HepG2 (cell line): Measurements from ENCODE around the gene NDUFAF8. TPM values are rescaled to one million over a fixed set of nuclear protein-coding genes. Genes with fewer than 3 reads are reported as not detected.

ENCODE experiments used
- ATAC-seq: fragments of 200-7000 bp; cut with Tn5 transposase; 3 replicates; pipeline ENCODE4 v1.9.1; 2020; ENCODE audit warnings: mild to moderate bottlenecking, moderate library complexity
- BruUV-seq: library from RNA; stranded (reverse); fragments of 400-500 nt; replicated peaks from 2 replicates; lab custom pipeline; 2021; lab: Mats Ljungman, UMichigan
- CTCF ChIA-PET: fragments of 300-600 bp; formaldehyde crosslinking; extraction: SDS; loops from one replicate; lab custom pipeline; 2021; ENCODE audit warnings: low total read pairs, inconsistent platforms, low intra/inter-chr PET ratio; lab: Yijun Ruan, JAX
- POLR2A ChIA-PET: fragments of 350-600 bp; sonication (Branson Sonifier 250); formaldehyde crosslinking; loops from one replicate; lab custom pipeline; 2020; ENCODE audit warnings: antibody characterized with exemption, inconsistent platforms; lab: Yijun Ruan, JAX
- DNase-seq: peaks from one replicate; pipeline ENCODE4 v3.0.0-alpha.2; 2015; ENCODE audit warnings: low spot score
- FAIRE-seq: peaks from 3 replicates; lab custom pipeline; 2011; peaks lifted over from hg19 to GRCh38; lab: Jason Lieb, UNC
- H2AFZ ChIP-seq: one replicate; pipeline ENCODE4 v1.6.1; 2011; ENCODE audit warnings: low read length, inconsistent platforms
- H3K27ac ChIP-seq: fragments of 300-600 bp; 3 replicates; pipeline ENCODE4 v1.8.0; 2011; ENCODE audit warnings: mixed run types, mild to moderate bottlenecking, mixed read lengths, low read length, inconsistent platforms; ENCODE audit not compliant: insufficient read depth; ENCODE audit errors: extremely low read length
- H3K27me3 ChIP-seq, 2 experiments: fragments of 200-600 bp in 1 of 2; 2 replicates in 1 of 2; 3 replicates in 1 of 2; pipeline versions ENCODE4 v1.6.0 to v1.8.0; 2011; ENCODE audit warnings: low read length in 2 of 2, mild to moderate bottlenecking in 2 of 2, moderate library complexity in 2 of 2, inconsistent platforms in 1 of 2; ENCODE audit not compliant: insufficient read depth in 2 of 2, control insufficient read depth in 1 of 2
- H3K36me3 ChIP-seq, 2 experiments: fragments of 200-600 bp in 1 of 2; replicated peaks in 1 of 2; 2 replicates in 1 of 2; 3 replicates in 1 of 2; pipeline versions ENCODE4 v1.5.1 to v1.8.0; 2011; ENCODE audit warnings: low read length in 2 of 2, inconsistent platforms in 1 of 2; ENCODE audit not compliant: insufficient read depth in 2 of 2, control insufficient read depth in 1 of 2
- H3K4me1 ChIP-seq: 2 replicates; pipeline ENCODE4 v1.5.1; 2012; ENCODE audit warnings: low read length, inconsistent platforms; ENCODE audit not compliant: insufficient read depth
- H3K4me2 ChIP-seq: 2 replicates; pipeline ENCODE4 v1.6.0; 2011; ENCODE audit warnings: low read depth, low read length, inconsistent platforms
- H3K4me3 ChIP-seq, 3 experiments: fragments of 200-600 bp in 1 of 3; sonication (generic), shearing (Covaris generic) in 1 of 3; replicated peaks in 1 of 3; 2 replicates each; pipeline ENCODE4 v1.5.1; 2011 to 2016; ENCODE audit warnings: low read length in 3 of 3, inconsistent platforms in 2 of 3, low read depth in 2 of 3, mild to moderate bottlenecking in 2 of 3, control low read depth in 1 of 3, mixed read lengths in 1 of 3; ENCODE audit not compliant: insufficient read depth in 1 of 3
- H3K79me2 ChIP-seq: one replicate; pipeline ENCODE4 v1.6.1; 2011; ENCODE audit warnings: low read length, inconsistent platforms; ENCODE audit not compliant: insufficient read depth
- H3K9ac ChIP-seq: 2 replicates; pipeline ENCODE4 v1.6.0; 2011; ENCODE audit warnings: mild to moderate bottlenecking, low read depth, low read length, inconsistent platforms; ENCODE audit not compliant: insufficient read depth
- H3K9me3 ChIP-seq: 2 replicates; pipeline ENCODE4 v1.5.1; 2012; ENCODE audit warnings: mild to moderate bottlenecking, low read length
- H4K20me1 ChIP-seq: 2 replicates; pipeline ENCODE4 v1.6.0; 2011; ENCODE audit warnings: inconsistent platforms, mild to moderate bottlenecking, low read length, moderate library complexity; ENCODE audit not compliant: insufficient read depth
- CENPX ChIP-seq: sonication (generic); formaldehyde crosslinking; IDR thresholded peaks from 2 replicates; pipeline ENCODE4 v1.9.0; 2021; ENCODE audit warnings: mild to moderate bottlenecking, missing genetic modification reagents, moderate library complexity
- GZF1 ChIP-seq: sonication (generic); formaldehyde crosslinking; IDR thresholded peaks from 2 replicates; pipeline ENCODE4 v1.5.1; 2020; ENCODE audit warnings: mild to moderate bottlenecking, missing genetic modification reagents
- HNF4A ChIP-seq: sonication (generic); formaldehyde crosslinking; IDR thresholded peaks from 2 replicates; pipeline ENCODE4 v1.4.0; 2020; ENCODE audit warnings: missing genetic modification reagents
- NFAT5 ChIP-seq: sonication (generic); formaldehyde crosslinking; IDR thresholded peaks from 2 replicates; pipeline ENCODE4 v1.4.0; 2020; ENCODE audit warnings: missing genetic modification reagents
- SATB2 ChIP-seq: sonication (generic); formaldehyde crosslinking; IDR thresholded peaks from 2 replicates; pipeline ENCODE4 v1.5.0; 2020; ENCODE audit warnings: missing genetic modification reagents
- SP4 ChIP-seq: sonication (generic); formaldehyde crosslinking; IDR thresholded peaks from 2 replicates; pipeline ENCODE4 v1.8.1; 2023; ENCODE audit warnings: mild to moderate bottlenecking, missing genetic modification reagents
- ZNF225 ChIP-seq: sonication (generic); formaldehyde crosslinking; IDR thresholded peaks from 2 replicates; pipeline ENCODE4 v1.4.0; 2020; ENCODE audit warnings: mild to moderate bottlenecking, missing genetic modification reagents
- ZNF337 ChIP-seq: sonication (generic); formaldehyde crosslinking; IDR thresholded peaks from 2 replicates; pipeline ENCODE4 v1.5.1; 2020; ENCODE audit warnings: missing genetic modification reagents, low read depth, mild to moderate bottlenecking, borderline replicate concordance
- ZNF569 ChIP-seq: sonication (generic); formaldehyde crosslinking; IDR thresholded peaks from 2 replicates; pipeline ENCODE4 v1.5.0; 2020; ENCODE audit warnings: mild to moderate bottlenecking, missing genetic modification reagents, moderate library complexity, borderline replicate concordance
- ZNF816 ChIP-seq: sonication (generic); formaldehyde crosslinking; IDR thresholded peaks from 2 replicates; pipeline ENCODE4 v1.8.0; 2022; ENCODE audit warnings: missing genetic modification reagents, mild to moderate bottlenecking, borderline replicate concordance
- WGBS: methylation state at CpG from one replicate; pipeline ENCODE4 v1.1.6; 2017; ENCODE audit warnings: low lambda C conversion rate; 5-methylcytosine and 5-hydroxymethylcytosine counted together
- in situ Hi-C: cut with HindIII; loops from 2 replicates; pipeline ENCODE4 v1.10.0; 2017; ENCODE audit warnings: low pct_unique_long_range_greater_than_20kb; ENCODE audit not compliant: extremely low pct_ligation_motif_present
- intact Hi-C: fragments of 100-400 bp; cut with micrococcal nuclease; formaldehyde crosslinking; loops from one replicate; pipeline ENCODE4 v1.10.0; 2022; ENCODE audit not compliant: unreplicated experiment
- polyA plus RNA-seq, 8 experiments: library from polyadenylated mRNA; depleted of rRNA in 3 of 8; stranded (reverse) in 7 of 8; unstranded in 1 of 8; fragments of >200 nt; fragmentation: Illumina TruSeq in 4 of 8; extraction: Trizol in 4 of 8; gene quantifications; 2 replicates each; pipeline versions ENCODE4 v1.2.1 to v1.2.3, GENCODE V29; 2011 to 2016; ENCODE audit warnings: low read depth in 4 of 8, missing spikeins in 1 of 8, mixed read lengths in 1 of 8; ENCODE audit not compliant: insufficient read depth in 1 of 8
- total RNA-seq, 5 experiments: library from RNA; depleted of rRNA; stranded (reverse); fragments of >200 nt; fragmentation: Illumina TruSeq; extraction: Trizol; gene quantifications; 2 replicates each; pipeline ENCODE4 v1.2.3, GENCODE V29; 2016; ENCODE audit warnings: low read depth in 1 of 5
- TF ChIP-seq, protein P1 (sequence below): IDR thresholded peaks from 2 replicates; pipeline ENCODE4 v1.6.1; 2016; ENCODE audit warnings: control low read depth

Gene NDUFAF8
- total and polyA plus RNA-seq, 2 of the 13 experiments (the other 11 are each of a cell fraction or from before 2014, with no cell fraction given): 75.6 to 233 TPM

GRCh38 chr17:81208651-81209050, 30.5 kb upstream of the NDUFAF8 start:
- H3K27ac ChIP-seq: no peak overlapping the region
- no peak overlapping the region for H3K9ac ChIP-seq
- H3K4me1 ChIP-seq: no peaks in the 10 kb centered on the region
- in situ Hi-C loops: no loop called here
- H3K4me3 ChIP-seq: no peak overlapping the region
- no peak overlapping the region for H3K4me2 ChIP-seq
- ChIA-PET CTCF (no interaction called here), POLR2A (no interaction called here)
- no peak for ATAC-seq
- FAIRE-seq: no peak
- no peak for DNase-seq
- TF ChIP-seq ZNF816 (CRISPR knock-in tag): no peak
- TF ChIP-seq ZNF569 (CRISPR knock-in tag): no peak
- TF ChIP-seq SP4 (CRISPR knock-in tag): no peak
- TF ChIP-seq HNF4A (CRISPR knock-in tag): no peak
- TF ChIP-seq, protein P1, sequence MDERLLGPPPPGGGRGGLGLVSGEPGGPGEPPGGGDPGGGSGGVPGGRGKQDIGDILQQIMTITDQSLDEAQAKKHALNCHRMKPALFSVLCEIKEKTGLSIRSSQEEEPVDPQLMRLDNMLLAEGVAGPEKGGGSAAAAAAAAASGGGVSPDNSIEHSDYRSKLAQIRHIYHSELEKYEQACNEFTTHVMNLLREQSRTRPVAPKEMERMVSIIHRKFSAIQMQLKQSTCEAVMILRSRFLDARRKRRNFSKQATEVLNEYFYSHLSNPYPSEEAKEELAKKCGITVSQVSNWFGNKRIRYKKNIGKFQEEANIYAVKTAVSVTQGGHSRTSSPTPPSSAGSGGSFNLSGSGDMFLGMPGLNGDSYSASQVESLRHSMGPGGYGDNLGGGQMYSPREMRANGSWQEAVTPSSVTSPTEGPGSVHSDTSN (CRISPR knock-in tag): no peak
- no peak for TF ChIP-seq GZF1 (CRISPR knock-in tag)
- TF ChIP-seq NFAT5 (CRISPR knock-in tag): no peak
- no peak for TF ChIP-seq ZNF225 (CRISPR knock-in tag)
- TF ChIP-seq ZNF337 (CRISPR knock-in tag): no peak
- TF ChIP-seq SATB2: no peak
- TF ChIP-seq CENPX (CRISPR knock-in tag): no peak
- no peaks in the 10 kb centered on the region for H3K79me2 ChIP-seq
- no peaks in the 10 kb centered on the region for H3K27me3 ChIP-seq
- H3K9me3 ChIP-seq: no peaks in the 10 kb centered on the region
- no TSS peak for BruUV-seq
- intact Hi-C loops: no loop called here
- H4K20me1 ChIP-seq: no peaks in the 10 kb centered on the region
- peaks cover 14 to 39% of the 10 kb centered on the region in 2 experiments for H3K36me3 ChIP-seq
- WGBS: 97% methylated on average over 10 of the region's 10 CpGs
- H2AFZ ChIP-seq: no peak overlapping the region
